Hematopoietic multipotent progenitor cell treated with erythropoietin and hydrocortisone succinate and interleukin-3 and kit ligand, for 6 days (in vitro differentiated cells): ENCODE data around the gene UBE2G2.

Experiments
- DNase-seq: peaks from one replicate; pipeline ENCODE4 v3.0.0-alpha.2; 2015

The UBE2G2 gene

GRCh38 chr21:44723177-44724131 is 78.2 kb downstream of the UBE2G2 start:
- no peak for DNase-seq

GRCh38 chr21:44722731-44723130 is 78.9 kb downstream of the UBE2G2 start:
- no peak for DNase-seq

- no peak for DNase-seq
Observed at GRCh38 chr21:44720170-44720569, 81.5 kb downstream of the UBE2G2 start.
